Testis (tissue), 3 donors: ENCODE measurements around the gene CACNA2D1. TPM values are rescaled to one million over a fixed set of nuclear protein-coding genes. Genes with fewer than 3 reads are reported as not detected.

ENCODE experiments used
- DNase-seq: peaks from one replicate; pipeline ENCODE4 v3.0.0-alpha.2; 2019
- H3K27ac ChIP-seq, 2 donors: fragments of 200-600 bp; sonication (generic); one replicate each; pipeline ENCODE4 v1.5.1; 2019
- H3K27me3 ChIP-seq: fragments of 200-600 bp; sonication (generic); one replicate; pipeline ENCODE4 v1.5.1; 2019
- H3K36me3 ChIP-seq: fragments of 200-600 bp; sonication (generic); one replicate; pipeline ENCODE4 v1.5.1; 2017; ENCODE audit warnings: low read depth; ENCODE audit errors: missing control alignments
- H3K4me1 ChIP-seq: fragments of 200-600 bp; sonication (generic); one replicate; pipeline ENCODE4 v1.5.1; 2019
- H3K4me3 ChIP-seq, 2 donors: fragments of 200-600 bp; sonication (generic); one replicate each; pipeline ENCODE4 v1.5.1; 2017 to 2019
- H3K9me3 ChIP-seq: fragments of 200-600 bp; sonication (generic); one replicate; pipeline ENCODE4 v1.5.1; 2017
- POLR2A ChIP-seq: fragments of 450-650 bp; IDR thresholded peaks from one replicate; pipeline ENCODE4 v1.6.1; 2017; ENCODE audit warnings: antibody characterized with exemption, mild to moderate bottlenecking, moderate library complexity
- WGBS, 2 donors: methylation state at CpG; one replicate each; pipeline ENCODE4 v1.1.5; 2018; 5-methylcytosine and 5-hydroxymethylcytosine counted together
- intact Hi-C: fragments of 100-400 bp; cut with DNase I; formaldehyde crosslinking; loops from one replicate; pipeline ENCODE4 v1.15.1; 2023; ENCODE audit warnings: low total_unique reads
- polyA plus RNA-seq: library from polyadenylated mRNA; stranded (reverse); fragments of 350-450 nt; fragmentation: Illumina TruSeq; extraction: RNeasy Lipid Tissue Mini Kit (QIAGEN cat#74804); gene quantifications from one replicate; pipeline ENCODE4 v1.2.3, GENCODE V29; 2014; ENCODE audit warnings: low read depth, low replicate concordance; ENCODE audit not compliant: insufficient read depth
- total RNA-seq, 2 donors: library from RNA; depleted of rRNA; stranded (reverse); fragments of >200 nt; gene quantifications; one replicate each; pipeline ENCODE4 v1.2.3, GENCODE V29; 2016
- TF ChIP-seq, protein P1 (sequence below), 3 experiments: fragments of 450-650 bp in 2 of 3; fragments of 200-600 bp in 1 of 3; sonication (generic) in 1 of 3; IDR thresholded peaks; one replicate each; pipeline ENCODE4 v1.5.1; 2016 to 2019; ENCODE audit warnings: antibody characterized with exemption in 3 of 3, mild to moderate bottlenecking in 2 of 3, moderate library complexity in 1 of 3

Gene CACNA2D1
- total and polyA plus RNA-seq, 3 donors from 2014 or later, result 5.4 to 29.1 (median 28.0) TPM

DNA sequence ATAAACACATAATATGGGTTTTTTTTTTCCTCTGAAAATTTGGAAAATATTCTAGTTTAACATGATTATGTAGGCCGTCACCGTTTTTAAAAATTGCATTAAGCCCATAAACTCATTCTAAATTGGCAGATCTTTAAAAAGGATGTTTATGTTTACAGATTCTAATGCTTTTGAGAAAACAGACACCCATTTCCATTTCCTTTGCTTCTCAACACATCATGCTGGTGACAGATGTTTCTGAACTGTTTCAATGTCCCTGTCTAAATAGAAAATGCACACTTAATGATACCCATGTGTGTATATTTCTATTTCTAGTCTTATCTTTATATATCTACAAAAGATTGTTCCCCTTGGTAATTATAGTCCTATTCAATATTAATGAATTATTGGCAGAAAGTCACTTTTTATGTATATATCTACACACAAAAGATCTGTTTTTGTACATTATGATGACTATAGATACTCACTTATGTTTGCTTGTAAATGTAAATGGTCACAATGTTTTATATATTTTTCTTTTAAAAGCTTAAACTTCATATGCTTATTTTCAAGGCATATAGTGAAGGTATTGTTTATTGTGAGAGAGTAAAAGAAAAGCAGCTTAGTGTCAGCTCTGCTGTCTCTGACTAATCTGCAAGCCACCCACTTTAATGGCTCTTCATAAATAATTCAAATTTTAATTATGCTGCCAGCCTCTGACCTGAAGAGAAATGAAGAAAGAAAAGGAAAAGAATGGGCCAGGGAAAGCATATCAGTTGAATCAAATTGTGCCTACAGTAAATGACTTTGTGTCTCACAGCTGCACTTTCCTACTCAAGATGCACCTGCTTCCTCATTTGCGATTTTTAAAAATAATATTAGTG is 179.4 kb downstream of the CACNA2D1 start:
- no peak for DNase-seq
- H3K4me1 ChIP-seq, result no peaks in the 10 kb centered on the region
- H3K27ac ChIP-seq, result no peak overlapping the region
- intact Hi-C loops, result no loop called here
- no peaks in the 10 kb centered on the region for H3K9me3 ChIP-seq
- WGBS, 2 donors, result 74 to 86% methylated on average over 3 of the region's 3 CpGs
- TF ChIP-seq POLR2A, result no peak
- TF ChIP-seq, protein P1, sequence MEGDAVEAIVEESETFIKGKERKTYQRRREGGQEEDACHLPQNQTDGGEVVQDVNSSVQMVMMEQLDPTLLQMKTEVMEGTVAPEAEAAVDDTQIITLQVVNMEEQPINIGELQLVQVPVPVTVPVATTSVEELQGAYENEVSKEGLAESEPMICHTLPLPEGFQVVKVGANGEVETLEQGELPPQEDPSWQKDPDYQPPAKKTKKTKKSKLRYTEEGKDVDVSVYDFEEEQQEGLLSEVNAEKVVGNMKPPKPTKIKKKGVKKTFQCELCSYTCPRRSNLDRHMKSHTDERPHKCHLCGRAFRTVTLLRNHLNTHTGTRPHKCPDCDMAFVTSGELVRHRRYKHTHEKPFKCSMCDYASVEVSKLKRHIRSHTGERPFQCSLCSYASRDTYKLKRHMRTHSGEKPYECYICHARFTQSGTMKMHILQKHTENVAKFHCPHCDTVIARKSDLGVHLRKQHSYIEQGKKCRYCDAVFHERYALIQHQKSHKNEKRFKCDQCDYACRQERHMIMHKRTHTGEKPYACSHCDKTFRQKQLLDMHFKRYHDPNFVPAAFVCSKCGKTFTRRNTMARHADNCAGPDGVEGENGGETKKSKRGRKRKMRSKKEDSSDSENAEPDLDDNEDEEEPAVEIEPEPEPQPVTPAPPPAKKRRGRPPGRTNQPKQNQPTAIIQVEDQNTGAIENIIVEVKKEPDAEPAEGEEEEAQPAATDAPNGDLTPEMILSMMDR (IDR thresholded peaks at IDR 0.05), result no peak
- H3K36me3 ChIP-seq, result no peaks in the 10 kb centered on the region
- no peak overlapping the region for H3K4me3 ChIP-seq
- no peaks in the 10 kb centered on the region for H3K27me3 ChIP-seq

GRCh38 chr7:82258181-82258580 is 185.4 kb downstream of the CACNA2D1 start:
- Histone ChIP-seq H3K27ac (no peak overlapping the region), H3K27me3 (no peaks in the 10 kb centered on the region), H3K9me3 (no peaks in the 10 kb centered on the region), H3K4me3 (no peak overlapping the region), H3K36me3 (no peaks in the 10 kb centered on the region), H3K4me1 (no peaks in the 10 kb centered on the region)
- 53 to 59% methylated on average over 2 of the region's 2 CpGs for WGBS, 2 donors
- no peak for TF ChIP-seq POLR2A
- TF ChIP-seq, protein P1 (IDR thresholded peaks at IDR 0.05), result no peak
- DNase-seq, result no peak
- intact Hi-C loops, result no loop called here

GRCh38 chr7:82257118-82257695 is 186.4 kb downstream of the CACNA2D1 start:
- H3K27me3 ChIP-seq, result no peaks in the 10 kb centered on the region
- H3K9me3 ChIP-seq, result no peaks in the 10 kb centered on the region
- H3K4me1 ChIP-seq, result no peaks in the 10 kb centered on the region
- no peak for TF ChIP-seq POLR2A
- TF ChIP-seq, protein P1 (IDR thresholded peaks at IDR 0.05), result no peak
- no peak for DNase-seq
- H3K36me3 ChIP-seq, result no peaks in the 10 kb centered on the region
- WGBS, 2 donors, result 89 to 90% methylated on average over 2 of the region's 2 CpGs
- intact Hi-C loops, result no loop called here
- H3K4me3 ChIP-seq, result no peak overlapping the region
- no peak overlapping the region for H3K27ac ChIP-seq

GRCh38 chr7:82255706-82256105 is 187.9 kb downstream of the CACNA2D1 start:
- H3K36me3 ChIP-seq, result no peaks in the 10 kb centered on the region
- TF ChIP-seq, protein P1 (IDR thresholded peaks at IDR 0.05), result no peak
- no peak for TF ChIP-seq POLR2A
- no peak overlapping the region for H3K27ac ChIP-seq
- H3K9me3 ChIP-seq, result no peaks in the 10 kb centered on the region
- no peaks in the 10 kb centered on the region for H3K4me1 ChIP-seq
- no peak overlapping the region for H3K4me3 ChIP-seq
- intact Hi-C loops, result no loop called here
- no peak for DNase-seq
- WGBS, 2 donors, result 85 to 95% methylated on average over 3 of the region's 3 CpGs
- H3K27me3 ChIP-seq, result no peaks in the 10 kb centered on the region
